K562 (cell line): Measurements from ENCODE around the gene PRKG2. TPM values are rescaled to one million over a fixed set of nuclear protein-coding genes. Genes with fewer than 3 reads are reported as not detected.

Experiments used
- ATAC-seq: fragments of 200-7000 bp; cut with Tn5 transposase; 3 replicates; pipeline ENCODE4 v1.9.1; 2020; ENCODE audit warnings: moderate library complexity
- BruUV-seq: library from RNA; stranded (reverse); fragments of 400-500 nt; replicated peaks from 2 replicates; lab custom pipeline; 2021; lab: Mats Ljungman, UMichigan
- CTCF ChIA-PET: fragments of 300-600 bp; formaldehyde crosslinking; extraction: SDS; loops from one replicate; lab custom pipeline; 2021; ENCODE audit warnings: low intra/inter-chr PET ratio; lab: Yijun Ruan, JAX
- POLR2A ChIA-PET: fragments of 300-600, 350-650 bp; sonication (Branson Sonifier 250); formaldehyde crosslinking; extraction: SDS; loops from one replicate; lab custom pipeline; 2021; ENCODE audit warnings: antibody characterized with exemption, inconsistent platforms; lab: Yijun Ruan, JAX
- DNase-seq, 4 experiments: peaks; one replicate each; pipeline versions ENCODE4 v3.0.0 to v3.0.0-alpha.2; 2011 to 2018; ENCODE audit warnings: low spot score in 3 of 4, mixed read lengths in 3 of 4; ENCODE audit errors: extremely low read depth in 1 of 4
- FAIRE-seq: peaks from 2 replicates; lab custom pipeline; 2011; peaks lifted over from hg19 to GRCh38; lab: Jason Lieb, UNC
- H2AFZ ChIP-seq: 2 replicates; pipeline ENCODE4 v1.6.0; 2011; ENCODE audit warnings: low read depth, low read length, control low read depth, inconsistent platforms
- H3K27ac ChIP-seq: fragments of 200-600 bp; 3 replicates; pipeline ENCODE4 v1.8.0; 2011; ENCODE audit warnings: low read depth, mild to moderate bottlenecking, control low read depth, inconsistent platforms, low read length, moderate library complexity, mixed read lengths; ENCODE audit errors: extremely low read depth
- H3K27me3 ChIP-seq, 2 experiments: fragments of 300-600 bp in 1 of 2; 2 replicates in 1 of 2; 3 replicates in 1 of 2; pipeline versions ENCODE4 v1.6.0 to v1.8.0; 2011; ENCODE audit warnings: inconsistent platforms in 2 of 2, low read length in 2 of 2, mild to moderate bottlenecking in 1 of 2, mixed read lengths in 1 of 2, moderate library complexity in 1 of 2; ENCODE audit not compliant: control insufficient read depth in 2 of 2, insufficient read depth in 2 of 2
- H3K36me3 ChIP-seq: fragments of 300-600 bp; 3 replicates; pipeline ENCODE4 v1.8.0; 2011; ENCODE audit warnings: mild to moderate bottlenecking, low read length, inconsistent platforms; ENCODE audit not compliant: control insufficient read depth, insufficient read depth
- H3K4me1 ChIP-seq, 2 experiments: fragments of 200-600 bp in 1 of 2; replicated peaks in 1 of 2; 2 replicates in 1 of 2; 3 replicates in 1 of 2; pipeline versions ENCODE4 v1.5.1 to v1.8.0; 2011; ENCODE audit warnings: inconsistent platforms in 2 of 2, low read length in 2 of 2, mild to moderate bottlenecking in 1 of 2, mixed read lengths in 1 of 2, moderate library complexity in 1 of 2; ENCODE audit not compliant: control insufficient read depth in 2 of 2, insufficient read depth in 2 of 2
- H3K4me2 ChIP-seq: 2 replicates; pipeline ENCODE4 v1.6.1; 2011; ENCODE audit warnings: low read length, control low read depth, inconsistent platforms, mixed read lengths; ENCODE audit not compliant: insufficient read depth
- H3K4me3 ChIP-seq: fragments of 200-600 bp; sonication (generic), shearing (Covaris generic); 2 replicates; pipeline ENCODE4 v1.5.1; 2016; ENCODE audit warnings: control low read depth, inconsistent platforms
- H3K79me2 ChIP-seq: fragments of 200-600 bp; 3 replicates; pipeline ENCODE4 v1.8.0; 2011; ENCODE audit warnings: low read length, inconsistent platforms; ENCODE audit not compliant: control insufficient read depth, insufficient read depth
- H3K9ac ChIP-seq, 2 experiments: 2 replicates each; pipeline versions ENCODE4 v1.6.0 to v1.6.1; 2011; ENCODE audit warnings: low read depth in 2 of 2, low read length in 2 of 2, control low read depth in 1 of 2, inconsistent platforms in 1 of 2, mild to moderate bottlenecking in 1 of 2, mixed read lengths in 1 of 2; ENCODE audit not compliant: insufficient read depth in 1 of 2
- H3K9me1 ChIP-seq: one replicate; pipeline ENCODE4 v1.6.0; 2011; ENCODE audit warnings: inconsistent platforms, mild to moderate bottlenecking, low read length, moderate library complexity; ENCODE audit not compliant: control insufficient read depth, insufficient read depth
- H3K9me3 ChIP-seq: replicated peaks from 2 replicates; pipeline ENCODE4 v1.5.1; 2011; ENCODE audit warnings: low read depth, low read length, inconsistent platforms; ENCODE audit not compliant: control insufficient read depth, insufficient read depth
- H4K20me1 ChIP-seq: replicated peaks from 2 replicates; pipeline ENCODE4 v1.6.1; 2011; ENCODE audit warnings: low read length, inconsistent platforms, mixed read lengths; ENCODE audit not compliant: control insufficient read depth, insufficient read depth
- BCOR ChIP-seq: fragments of 450-650 bp; IDR thresholded peaks from 2 replicates; pipeline ENCODE4 v1.6.1; 2016
- ETV1 ChIP-seq: fragments of 450-650 bp; conservative IDR thresholded peaks from 2 replicates; pipeline ENCODE4 v1.6.1; 2016; ENCODE audit warnings: missing genetic modification characterization, control low read depth, low read depth, missing compliant biosample characterization
- HDAC2 ChIP-seq: fragments of 450-650 bp; IDR thresholded peaks from 2 replicates; pipeline ENCODE4 v1.6.1; 2016; ENCODE audit warnings: mild to moderate bottlenecking
- KLF13 ChIP-seq: fragments of 450-650 bp; IDR thresholded peaks from 2 replicates; pipeline ENCODE4 v1.6.1; 2016; ENCODE audit warnings: missing genetic modification characterization, low read depth, mild to moderate bottlenecking, missing compliant biosample characterization, moderate library complexity, borderline replicate concordance
- KLF6 ChIP-seq: fragments of 250-450 bp; sonication (Bioruptor Pico); IDR thresholded peaks from 2 replicates; pipeline ENCODE4 v1.4.0; 2020; ENCODE audit warnings: mild to moderate bottlenecking, moderate library complexity, borderline replicate concordance
- NFATC3 ChIP-seq: fragments of 450-650 bp; IDR thresholded peaks from 2 replicates; pipeline ENCODE4 v1.6.1; 2017; ENCODE audit warnings: mild to moderate bottlenecking
- NFRKB ChIP-seq: fragments of 450-650 bp; IDR thresholded peaks from 2 replicates; pipeline ENCODE4 v1.6.1; 2016; ENCODE audit warnings: low read depth
- SMAD4 ChIP-seq: fragments of 250-450 bp; sonication (Bioruptor Pico); conservative IDR thresholded peaks from 2 replicates; pipeline ENCODE4 v1.8.0; 2021; ENCODE audit warnings: inconsistent platforms, mild to moderate bottlenecking, moderate library complexity
- ZNF124 ChIP-seq: sonication (generic); formaldehyde crosslinking; IDR thresholded peaks from 2 replicates; pipeline ENCODE4 v1.8.1; 2022; ENCODE audit warnings: missing genetic modification reagents
- ZNF134 ChIP-seq: fragments of 250-450 bp; sonication (Bioruptor Pico); conservative IDR thresholded peaks from 2 replicates; pipeline ENCODE4 v1.4.0; 2020
- ZNF507 ChIP-seq: conservative IDR thresholded peaks from 2 replicates; pipeline ENCODE4 v1.6.1; 2017; ENCODE audit warnings: missing genetic modification characterization, missing compliant biosample characterization
- ZNF830 ChIP-seq: fragments of 250-450 bp; sonication (Bioruptor Pico); IDR thresholded peaks from 2 replicates; pipeline ENCODE4 v1.5.0; 2021; ENCODE audit warnings: mild to moderate bottlenecking
- WGBS: fragments of 100-300 bp; shearing (Covaris generic); methylation state at CpG from one replicate; pipeline ENCODE4 v1.1.6; 2016; ENCODE audit warnings: low coverage, mixed read lengths; ENCODE audit not compliant: insufficient coverage; ENCODE audit errors: missing lambda C conversion rate; 5-methylcytosine and 5-hydroxymethylcytosine counted together
- in situ Hi-C: fragments of 300-500 bp; cut with MboI; formaldehyde crosslinking; loops from 4 replicates; pipeline ENCODE4 v1.15.0; 2018; ENCODE audit warnings: inconsistent platforms, mixed read lengths
- intact Hi-C: fragments of 100-400 bp; cut with micrococcal nuclease; formaldehyde crosslinking; loops from 2 replicates; pipeline ENCODE4 v1.14.2; 2022
- polyA plus RNA-seq, 8 experiments: library from polyadenylated mRNA; depleted of rRNA in 4 of 8; stranded (reverse) in 5 of 8; unstranded in 3 of 8; fragments of >200 nt; fragmentation: Nextera tagmentation in 2 of 8; fragmentation: Illumina TruSeq in 1 of 8; extraction: Ambion mirVana in 2 of 8; extraction: Trizol in 1 of 8; gene quantifications; 2 replicates each; pipeline versions ENCODE4 v1.2.1 to v1.2.3, GENCODE V29; 2011 to 2014; ENCODE audit warnings: inconsistent platforms in 1 of 8, missing spikeins in 1 of 8
- total RNA-seq, 7 experiments: library from RNA; depleted of rRNA in 6 of 7; stranded (reverse); fragments of >200 nt in 6 of 7; fragmentation: Illumina TruSeq in 2 of 7; extraction: Trizol in 2 of 7; gene quantifications; 2 replicates each; pipeline versions ENCODE4 v1.2.1 to v1.2.3, GENCODE V29; 2011 to 2021; ENCODE audit warnings: low replicate concordance in 1 of 7
- TF ChIP-seq, protein P1 (sequence below): fragments of 250-450 bp; sonication (Bioruptor Pico); IDR thresholded peaks from 2 replicates; pipeline ENCODE4 v1.8.0; 2022; ENCODE audit warnings: inconsistent platforms, mild to moderate bottlenecking, moderate library complexity, borderline replicate concordance
- TF ChIP-seq, protein P2 (sequence below): sonication (generic); formaldehyde crosslinking; IDR thresholded peaks from 2 replicates; pipeline ENCODE4 v1.5.0; 2020; ENCODE audit warnings: missing genetic modification reagents

PRKG2 gene
- total and polyA plus RNA-seq, 9 of the 15 experiments (the other 6 are each of a cell fraction or from before 2014, with no cell fraction given) = 0.01 to 0.68 (median 0.34) TPM

DNA sequence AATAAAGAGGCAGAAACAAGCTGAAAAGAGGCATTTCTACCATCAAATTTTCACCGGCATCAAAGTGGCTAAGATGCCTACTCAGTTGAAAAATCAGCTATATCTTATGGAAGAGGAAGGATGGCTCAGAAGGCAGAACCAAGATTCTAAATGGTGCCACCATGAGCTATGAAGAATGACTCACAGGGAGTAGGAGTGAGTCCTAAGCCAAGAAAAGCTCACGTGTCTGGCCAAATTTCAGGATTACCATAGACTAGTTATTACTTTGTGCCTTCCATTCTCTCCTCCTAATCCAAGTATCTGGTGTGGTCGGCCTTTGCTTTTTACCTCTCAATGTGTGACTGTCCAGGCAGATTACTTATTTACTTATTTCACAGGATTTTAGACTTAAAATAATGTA lies 129.7 kb downstream of the PRKG2 start:
- Histone ChIP-seq H3K79me2 (no peaks in the 10 kb centered on the region), H3K27me3 (no peaks in the 10 kb centered on the region), H3K36me3 (no peaks in the 10 kb centered on the region), H3K9me3 (no peaks in the 10 kb centered on the region), H4K20me1 (no peaks in the 10 kb centered on the region), H3K9ac (no peak overlapping the region), H3K27ac (no peak overlapping the region), H2AFZ (no peak overlapping the region), H3K4me1 (no peaks in the 10 kb centered on the region), H3K4me2 (no peak overlapping the region), H3K9me1 (no peaks in the 10 kb centered on the region), H3K4me3 (no peak overlapping the region)
- intact Hi-C loops (no loop called here), in situ Hi-C loops (loop anchor here (25.0 kb wide), 1 partner anchor 252 kb away; no protein-coding TSS in a partner anchor)
- BruUV-seq = no TSS peak
- ChIA-PET CTCF (no interaction called here), POLR2A (no interaction called here)
- 0% methylated on average over 3 of the region's 3 CpGs for WGBS
- DNase-seq = no peak
- TF ChIP-seq, protein P1, sequence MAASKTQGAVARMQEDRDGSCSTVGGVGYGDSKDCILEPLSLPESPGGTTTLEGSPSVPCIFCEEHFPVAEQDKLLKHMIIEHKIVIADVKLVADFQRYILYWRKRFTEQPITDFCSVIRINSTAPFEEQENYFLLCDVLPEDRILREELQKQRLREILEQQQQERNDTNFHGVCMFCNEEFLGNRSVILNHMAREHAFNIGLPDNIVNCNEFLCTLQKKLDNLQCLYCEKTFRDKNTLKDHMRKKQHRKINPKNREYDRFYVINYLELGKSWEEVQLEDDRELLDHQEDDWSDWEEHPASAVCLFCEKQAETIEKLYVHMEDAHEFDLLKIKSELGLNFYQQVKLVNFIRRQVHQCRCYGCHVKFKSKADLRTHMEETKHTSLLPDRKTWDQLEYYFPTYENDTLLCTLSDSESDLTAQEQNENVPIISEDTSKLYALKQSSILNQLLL = no peak
- TF ChIP-seq ZNF507 (tag) = no peak
- TF ChIP-seq HDAC2 = no peak
- TF ChIP-seq, protein P2, sequence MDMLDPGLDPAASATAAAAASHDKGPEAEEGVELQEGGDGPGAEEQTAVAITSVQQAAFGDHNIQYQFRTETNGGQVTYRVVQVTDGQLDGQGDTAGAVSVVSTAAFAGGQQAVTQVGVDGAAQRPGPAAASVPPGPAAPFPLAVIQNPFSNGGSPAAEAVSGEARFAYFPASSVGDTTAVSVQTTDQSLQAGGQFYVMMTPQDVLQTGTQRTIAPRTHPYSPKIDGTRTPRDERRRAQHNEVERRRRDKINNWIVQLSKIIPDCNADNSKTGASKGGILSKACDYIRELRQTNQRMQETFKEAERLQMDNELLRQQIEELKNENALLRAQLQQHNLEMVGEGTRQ (CRISPR knock-in tag) = no peak
- no peak for TF ChIP-seq ZNF124
- TF ChIP-seq NFRKB = no peak
- TF ChIP-seq ZNF134 (CRISPR knock-in tag) = no peak
- TF ChIP-seq ZNF830 = no peak
- no peak for TF ChIP-seq ETV1 (tag)
- no peak for TF ChIP-seq KLF6 (CRISPR knock-in tag)
- TF ChIP-seq NFATC3 = no peak
- TF ChIP-seq SMAD4 (CRISPR knock-in tag) = no peak
- no peak for TF ChIP-seq KLF13 (tag)
- no peak for TF ChIP-seq BCOR
- no peak for FAIRE-seq
- no peak for ATAC-seq
